ENCODE data around the gene MRPL16.

MRPL16 gene

DNA sequence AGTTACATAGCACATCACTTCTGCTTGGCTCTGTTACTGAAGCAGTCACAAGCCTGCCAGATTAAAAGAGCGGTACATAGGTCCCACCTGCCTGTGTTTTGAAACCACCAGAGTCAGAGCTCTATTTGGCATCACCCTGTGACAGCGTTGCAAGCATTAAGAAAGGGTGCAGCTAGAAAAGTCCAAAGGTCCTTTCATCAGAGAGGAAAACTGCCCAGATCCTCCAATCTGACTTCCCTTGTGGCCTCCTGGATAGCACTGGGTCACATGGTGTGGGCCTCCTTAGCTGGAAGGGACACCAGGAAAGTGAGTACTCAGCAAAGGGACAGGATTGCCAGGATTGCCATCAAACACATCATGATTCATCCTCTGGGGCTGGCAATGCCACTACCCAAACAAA is 32.5 kb downstream of the MRPL16 start:
- DNase-seq (ENCODE audit: low read depth, low spot score), result no peak
- H3K4me3 ChIP-seq (ENCODE audit: low read length), result no peak overlapping the region

DNA sequence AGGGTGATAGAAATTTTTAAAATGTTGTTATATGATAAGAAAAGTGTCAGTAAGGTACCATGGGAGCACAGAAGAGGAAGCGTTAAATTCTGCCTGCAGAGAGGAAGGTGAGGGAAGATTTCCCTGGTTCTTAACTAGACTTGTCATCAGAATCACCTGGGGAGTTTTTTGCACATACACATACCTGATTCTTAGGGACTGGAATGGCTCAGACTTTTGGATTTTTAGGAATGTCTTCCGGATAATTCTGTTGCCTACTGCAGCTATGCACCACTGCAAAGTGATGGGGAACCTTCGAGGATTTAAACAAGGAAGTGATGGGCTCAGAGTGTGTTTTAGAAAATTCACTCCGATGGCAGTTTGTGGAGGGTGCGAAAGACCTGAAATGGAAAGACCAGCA is 33.5 kb downstream of the MRPL16 start:
- H3K4me3 ChIP-seq (ENCODE audit: low read length), result no peak overlapping the region
- no peak for DNase-seq (ENCODE audit: low read depth, low spot score)

DNA sequence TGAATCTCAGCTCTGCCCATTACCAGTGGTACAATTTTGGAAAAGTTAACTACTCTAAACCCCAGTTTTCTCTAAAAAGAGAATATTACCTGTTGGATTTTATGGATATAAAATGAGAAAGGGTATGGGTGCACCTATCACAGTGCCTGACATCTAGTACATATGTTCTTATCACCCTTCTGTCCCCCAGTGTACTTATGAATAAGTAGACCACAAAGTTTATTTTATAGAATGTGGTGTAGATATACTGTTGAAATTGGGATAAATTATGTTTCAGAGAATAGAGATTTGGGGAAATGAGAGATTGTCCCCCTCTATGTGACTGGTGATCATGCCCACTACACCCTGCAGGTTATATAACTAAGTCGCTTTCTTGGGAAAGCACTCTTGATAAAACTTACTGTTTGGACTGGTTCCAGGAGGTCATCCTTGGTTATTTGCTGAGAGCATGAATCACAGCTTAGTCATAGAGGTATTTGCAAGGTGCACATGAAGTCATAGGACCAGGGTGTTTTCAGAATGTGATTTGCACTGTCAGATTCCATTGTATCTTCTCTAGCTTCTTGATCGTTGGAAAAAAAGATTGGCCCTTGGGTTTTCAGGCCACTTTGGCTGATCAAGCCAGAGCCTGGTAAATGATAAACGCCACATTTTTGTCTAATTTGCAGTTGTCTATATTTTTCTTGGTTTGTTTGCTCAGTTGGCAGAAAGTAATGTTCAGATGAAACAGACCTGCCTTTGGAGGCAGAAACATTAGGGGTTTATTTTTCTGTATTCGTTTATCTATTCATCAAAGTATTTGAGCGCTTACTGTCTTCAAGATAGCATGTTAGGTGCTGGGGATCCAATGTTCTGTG is 34.1 kb downstream of the MRPL16 start:
- no peak for DNase-seq (ENCODE audit: low read depth, low spot score)
- H3K4me3 ChIP-seq (ENCODE audit: low read length), result no peak overlapping the region

DNA sequence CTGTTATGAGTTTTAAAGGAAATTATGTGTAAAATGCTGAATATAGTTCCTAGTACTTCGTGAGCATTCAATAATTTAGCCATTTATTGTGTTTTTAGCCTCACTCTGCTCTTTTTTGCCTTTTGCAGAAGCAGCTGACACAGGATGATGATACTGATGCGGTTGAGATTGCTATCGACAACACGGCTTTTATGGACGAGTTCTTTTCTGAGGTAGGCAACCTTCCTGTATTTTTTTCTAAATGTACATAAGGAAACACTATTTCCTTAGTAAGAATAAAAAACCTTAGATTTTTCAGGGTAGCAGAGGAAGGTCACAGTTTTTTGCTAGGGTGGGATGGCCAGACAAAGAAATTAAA is 37.5 kb downstream of the MRPL16 start:
- no peak for DNase-seq (ENCODE audit: low read depth, low spot score)
- no peak overlapping the region for H3K4me3 ChIP-seq (ENCODE audit: low read length)

DNA sequence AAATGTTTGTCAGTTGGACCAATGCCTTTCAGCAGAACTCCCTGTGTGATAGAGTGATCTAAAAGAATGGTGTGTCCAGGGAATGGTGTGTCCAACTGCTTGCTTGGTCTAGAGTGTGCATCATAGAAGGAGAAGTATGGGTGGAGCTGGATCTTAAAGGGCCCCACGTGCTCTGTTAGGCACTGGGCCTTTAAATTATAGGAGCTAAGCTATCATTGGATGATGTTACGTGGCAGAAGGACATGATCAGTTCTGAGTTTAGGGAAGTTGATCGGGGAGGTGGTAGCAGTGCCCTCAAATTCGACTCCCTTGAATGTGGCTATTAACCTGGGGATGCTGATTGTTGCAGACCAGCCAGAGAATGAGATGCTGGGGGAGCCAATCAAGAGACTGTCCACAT is 39.0 kb downstream of the MRPL16 start:
- DNase-seq (ENCODE audit: low read depth, low spot score), result no peak
- no peak overlapping the region for H3K4me3 ChIP-seq (ENCODE audit: low read length)

DNA sequence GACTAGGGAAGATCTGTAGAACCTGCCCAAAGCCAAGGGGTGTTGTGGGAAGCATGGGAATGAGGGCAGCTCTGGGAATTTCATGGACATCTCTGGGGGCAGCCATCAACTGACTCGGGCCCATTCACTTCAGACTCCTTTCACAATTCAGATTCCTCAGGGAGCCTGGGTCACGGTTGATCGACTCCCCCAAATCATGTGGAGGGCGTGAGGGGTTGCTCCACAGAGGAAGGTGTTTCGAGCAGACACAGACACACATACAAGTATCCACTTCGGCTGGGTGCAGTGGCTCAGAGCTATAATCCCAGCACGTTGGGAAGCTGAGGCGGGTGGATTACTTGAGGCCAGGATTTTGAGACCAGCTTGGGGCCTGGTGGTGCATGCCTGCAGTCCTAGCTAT is 39.7 kb downstream of the MRPL16 start:
- no peak for DNase-seq (ENCODE audit: low read depth, low spot score)
- no peak overlapping the region for H3K4me3 ChIP-seq (ENCODE audit: low read length)

DNA sequence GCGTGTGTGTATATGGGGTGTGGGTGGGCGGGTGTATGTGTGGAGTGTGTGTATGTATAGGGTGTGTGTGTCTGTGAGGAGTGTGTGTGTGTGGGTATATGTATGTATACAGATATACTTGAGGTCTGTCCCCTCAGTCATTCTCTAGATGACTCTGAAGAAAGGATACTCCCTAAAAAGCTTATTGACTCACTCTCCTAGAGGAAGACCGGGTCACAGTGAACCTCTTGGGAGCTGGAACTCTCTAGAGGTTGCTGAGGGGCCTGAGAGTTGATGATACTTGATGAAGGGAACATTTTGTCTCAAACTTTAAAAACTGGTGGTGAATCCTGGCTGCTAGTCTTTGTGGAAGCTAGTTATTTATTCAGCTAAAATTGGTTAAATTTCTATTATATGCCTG is 40.3 kb downstream of the MRPL16 start:
- no peak for DNase-seq (ENCODE audit: low read depth, low spot score)
- no peak overlapping the region for H3K4me3 ChIP-seq (ENCODE audit: low read length)

DNA sequence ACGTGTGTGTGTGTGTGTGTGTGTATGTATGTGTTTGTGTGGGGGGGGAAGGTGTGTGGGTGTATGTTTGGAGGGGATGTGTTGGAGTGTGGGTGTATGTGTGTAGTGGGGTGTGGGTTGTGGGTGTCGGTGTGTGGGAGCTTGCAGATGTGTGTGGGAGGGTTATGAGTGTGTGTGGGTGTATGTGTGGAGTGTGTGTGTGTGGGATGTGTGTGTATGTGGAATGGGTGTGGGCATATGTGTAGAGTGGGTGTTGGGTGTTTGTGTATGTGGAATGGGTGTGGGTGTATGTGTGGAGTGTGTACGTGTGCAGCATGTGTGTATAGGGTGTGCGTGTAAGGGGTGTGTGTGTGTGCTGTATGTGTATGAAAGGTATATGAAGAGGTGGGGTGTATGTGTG is 40.8 kb downstream of the MRPL16 start:
- DNase-seq (ENCODE audit: low read depth, low spot score), result no peak
- H3K4me3 ChIP-seq (ENCODE audit: low read length), result no peak overlapping the region

DNA sequence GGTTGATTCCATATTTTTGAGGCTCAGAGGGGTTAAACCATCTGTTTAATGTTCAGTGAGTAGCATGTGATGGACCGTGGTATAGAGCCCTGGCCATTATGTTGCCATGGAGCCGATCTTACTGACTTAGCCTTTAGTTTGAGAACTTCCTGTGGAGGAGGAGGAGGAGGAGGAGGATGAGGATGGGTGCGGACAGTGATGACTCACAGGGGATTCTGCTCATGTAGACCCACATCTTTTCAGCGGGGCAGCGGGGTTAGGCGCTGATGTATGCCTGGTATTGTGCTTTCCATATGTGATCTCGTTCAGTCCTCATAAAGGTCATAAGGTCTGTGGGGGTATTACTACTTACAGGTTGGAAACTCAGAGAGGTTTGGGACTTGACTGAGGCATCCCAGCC is 41.5 kb downstream of the MRPL16 start:
- no peak overlapping the region for H3K4me3 ChIP-seq (ENCODE audit: low read length)
- DNase-seq (ENCODE audit: low read depth, low spot score), result no peak

DNA sequence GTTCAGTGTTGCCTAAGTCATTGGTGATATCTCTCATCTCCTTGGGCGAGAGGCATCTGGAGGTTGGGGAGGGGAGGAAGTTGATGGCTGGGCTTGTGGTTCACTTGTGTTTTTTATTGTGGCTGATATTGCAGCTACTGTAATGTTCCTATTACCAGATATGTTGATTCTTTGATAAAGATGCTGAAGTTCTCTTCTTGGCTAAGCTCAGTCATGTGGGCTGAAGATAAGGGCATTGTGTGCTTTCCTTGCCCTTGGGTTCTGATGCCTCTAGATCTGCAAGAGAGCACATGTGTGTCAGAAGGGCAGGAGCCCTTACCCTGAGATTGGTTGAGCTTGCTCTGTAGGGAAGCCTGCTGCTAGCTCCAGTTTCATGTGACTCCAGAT is 43.4 kb downstream of the MRPL16 start:
- peak; percentile 92 for DNase-seq (ENCODE audit: low read depth, low spot score)
- H3K4me3 ChIP-seq (ENCODE audit: low read length), result no peak overlapping the region

DNA sequence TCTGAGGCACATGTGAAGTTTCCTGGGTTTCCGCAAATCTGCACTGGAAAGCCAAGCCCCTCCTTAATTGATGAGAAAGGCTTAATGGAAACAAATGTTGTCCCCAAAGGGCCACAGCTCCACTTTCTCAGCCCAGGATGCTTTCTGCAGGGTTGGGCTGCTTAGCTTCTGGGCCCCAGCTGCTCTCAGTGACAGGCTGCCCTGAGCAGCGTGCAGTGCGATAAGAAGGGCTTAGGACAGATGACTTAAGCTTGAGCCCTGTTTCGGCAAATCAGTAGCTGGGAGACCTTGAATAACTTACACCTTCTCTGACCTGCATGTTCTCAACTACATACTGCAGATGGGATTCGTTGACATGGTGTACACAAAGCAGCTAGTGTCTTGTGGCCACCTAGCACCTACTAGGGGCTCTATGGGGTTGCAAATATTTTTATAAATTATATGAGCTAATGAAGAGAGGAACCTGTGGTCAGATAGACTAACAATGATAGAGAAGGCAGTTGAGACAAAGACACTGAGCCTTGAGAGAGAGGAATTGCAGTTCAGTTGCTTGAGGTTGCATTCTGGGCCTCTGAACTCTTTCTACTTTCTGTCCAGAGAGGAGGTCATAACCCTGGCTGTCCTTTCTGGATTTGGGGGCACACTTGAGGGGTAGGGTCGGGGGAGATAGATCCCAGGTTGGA is 43.9 kb downstream of the MRPL16 start:
- no peak overlapping the region for H3K4me3 ChIP-seq (ENCODE audit: low read length)
- no peak for DNase-seq (ENCODE audit: low read depth, low spot score)

DNA sequence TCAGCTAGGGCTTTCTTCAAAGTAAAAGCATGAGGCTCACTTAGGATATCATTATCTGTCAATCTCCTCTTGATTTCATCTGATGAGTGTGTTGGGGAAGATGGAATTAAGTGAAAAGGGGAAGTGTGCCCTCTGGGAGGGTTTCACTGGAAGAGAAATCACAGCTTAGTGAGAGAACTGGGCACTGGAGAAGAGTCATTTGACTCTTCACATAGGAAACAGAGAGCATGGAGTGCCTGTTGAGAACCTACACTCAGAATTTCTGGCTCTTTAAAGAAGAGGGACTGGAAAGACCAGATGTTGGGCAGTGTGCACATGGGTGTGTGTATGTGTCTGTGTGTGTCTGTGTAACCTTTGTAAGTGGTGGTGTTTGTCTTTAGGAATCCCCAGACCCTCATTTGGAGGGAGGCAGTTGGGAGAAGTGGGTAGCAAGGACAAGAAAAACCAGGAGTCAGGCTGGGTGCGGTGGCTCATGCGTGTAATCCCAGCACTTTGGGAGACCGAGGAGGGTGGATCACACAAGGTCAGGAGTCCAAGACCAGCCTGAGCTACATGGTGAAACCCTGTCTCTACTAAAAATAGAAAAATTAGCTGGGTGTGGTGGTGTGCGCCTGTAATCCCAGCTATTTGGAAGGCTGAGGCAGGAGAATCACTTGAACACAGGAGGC is 45.4 kb downstream of the MRPL16 start:
- H3K4me3 ChIP-seq (ENCODE audit: low read length), result no peak overlapping the region
- DNase-seq (ENCODE audit: low read depth, low spot score), result no peak

DNA sequence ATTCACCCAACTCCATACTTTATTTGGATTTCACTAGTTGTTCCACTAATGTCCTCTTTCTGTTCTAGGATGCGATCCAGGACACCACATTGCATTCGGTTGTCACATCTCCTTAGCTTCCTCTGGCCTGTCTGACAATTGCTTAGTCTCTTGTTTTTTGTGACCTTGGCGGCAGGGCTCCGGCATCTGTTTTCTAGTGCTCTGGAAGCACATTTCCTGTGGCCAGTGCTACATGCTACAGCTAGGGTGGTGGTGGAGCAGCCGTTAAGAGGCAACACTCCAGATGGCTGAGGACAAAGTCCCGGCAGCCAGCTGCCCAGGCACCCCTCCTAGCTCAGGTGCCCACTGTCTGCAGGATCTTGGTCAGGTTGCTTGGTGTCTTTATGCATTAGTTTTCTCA is 48.6 kb downstream of the MRPL16 start:
- DNase-seq (ENCODE audit: low read depth, low spot score), result no peak
- no peak overlapping the region for H3K4me3 ChIP-seq (ENCODE audit: low read length)

DNA sequence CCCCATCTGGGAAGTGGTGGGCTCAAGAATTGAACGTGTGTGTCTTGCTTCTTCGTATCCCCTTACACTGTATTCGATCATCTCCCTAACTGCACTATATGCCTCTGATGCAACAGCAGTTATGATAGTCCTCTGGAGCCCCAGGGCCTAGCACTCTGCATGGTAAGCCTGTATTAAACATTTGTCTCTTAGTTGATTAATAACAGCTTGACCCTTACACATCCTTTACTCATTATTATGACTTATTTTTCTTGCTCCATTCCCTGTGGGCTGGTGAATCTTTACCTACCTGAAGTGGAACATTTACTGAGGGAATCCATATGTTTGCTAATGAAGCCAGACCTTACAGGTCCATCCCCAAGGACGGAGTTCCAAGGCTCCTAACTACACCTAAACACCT is 49.8 kb downstream of the MRPL16 start:
- DNase-seq (ENCODE audit: low read depth, low spot score), result no peak
- no peak overlapping the region for H3K4me3 ChIP-seq (ENCODE audit: low read length)

DNA sequence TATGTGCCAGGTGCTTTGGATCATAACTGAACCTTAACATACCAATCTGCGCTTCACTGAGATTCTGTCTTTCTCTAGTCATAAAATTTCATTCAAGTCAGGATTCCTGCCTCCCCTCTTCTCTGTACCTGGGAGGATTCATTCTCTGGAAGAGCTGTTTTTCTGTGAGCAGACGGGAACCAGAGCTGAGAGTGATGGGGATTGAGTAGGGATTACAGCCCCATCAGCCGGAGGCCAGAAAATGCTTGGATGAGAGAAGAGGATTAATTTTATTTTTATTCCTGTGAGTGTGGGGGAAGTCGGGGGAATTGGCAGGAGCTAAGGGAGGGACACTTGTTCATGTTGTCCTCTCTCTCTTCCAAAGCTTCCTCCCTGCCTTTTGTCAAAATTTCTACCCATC is 50.7 kb downstream of the MRPL16 start:
- no peak overlapping the region for H3K4me3 ChIP-seq (ENCODE audit: low read length)
- no peak for DNase-seq (ENCODE audit: low read depth, low spot score)

DNA sequence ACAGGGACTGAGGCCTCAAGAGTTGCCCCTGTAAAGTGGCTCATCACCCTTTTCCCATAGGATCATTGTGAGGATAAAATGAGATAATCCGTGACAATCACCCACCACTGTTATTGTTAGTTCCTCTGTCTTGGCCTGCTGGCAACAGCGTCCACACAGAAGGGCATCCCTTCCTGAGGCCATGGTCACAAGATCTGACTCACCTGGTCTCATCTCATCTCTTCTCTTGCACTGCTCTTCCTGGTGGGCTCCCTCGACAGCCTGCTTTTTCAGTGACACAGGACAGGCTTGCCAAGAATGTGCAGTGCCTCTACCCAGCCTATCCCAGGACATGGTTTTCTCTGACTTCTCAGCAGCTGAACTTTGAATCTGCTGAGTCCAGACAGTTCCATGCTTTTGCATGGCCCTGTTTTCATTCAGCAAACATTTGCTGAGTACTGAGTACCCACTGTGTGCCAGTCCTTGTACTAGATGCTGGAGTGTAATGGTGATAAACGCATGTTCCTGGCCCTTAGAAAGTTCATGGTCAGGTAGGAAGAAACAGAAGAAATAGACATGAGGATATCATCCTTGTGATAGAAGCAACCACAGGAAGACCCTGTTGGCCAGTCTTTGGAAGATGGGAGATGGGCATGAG is 52.1 kb downstream of the MRPL16 start:
- DNase-seq (ENCODE audit: low read depth, low spot score), result no peak
- H3K4me3 ChIP-seq (ENCODE audit: low read length), result no peak overlapping the region

DNA sequence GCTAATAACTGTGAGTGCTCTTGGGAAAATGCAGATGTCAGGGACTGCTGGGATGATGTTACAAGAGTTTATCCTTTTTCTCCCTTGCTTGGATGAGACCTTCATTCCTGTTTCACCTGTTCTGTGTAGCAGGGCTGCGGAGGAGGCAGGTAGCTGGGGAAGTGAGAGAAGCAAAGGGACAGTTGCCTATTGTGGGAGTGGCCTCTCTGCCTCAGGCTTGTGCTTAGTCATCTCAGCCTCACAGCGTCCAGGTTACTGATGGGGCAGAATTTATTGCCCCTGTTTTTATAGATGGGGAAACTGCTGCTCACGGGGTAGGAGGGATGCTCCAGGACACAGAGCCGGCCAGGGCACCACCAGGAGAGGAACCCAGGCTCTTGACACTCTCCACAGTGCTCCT is 53.7 kb downstream of the MRPL16 start:
- no peak for DNase-seq (ENCODE audit: low read depth, low spot score)
- no peak overlapping the region for H3K4me3 ChIP-seq (ENCODE audit: low read length)

DNA sequence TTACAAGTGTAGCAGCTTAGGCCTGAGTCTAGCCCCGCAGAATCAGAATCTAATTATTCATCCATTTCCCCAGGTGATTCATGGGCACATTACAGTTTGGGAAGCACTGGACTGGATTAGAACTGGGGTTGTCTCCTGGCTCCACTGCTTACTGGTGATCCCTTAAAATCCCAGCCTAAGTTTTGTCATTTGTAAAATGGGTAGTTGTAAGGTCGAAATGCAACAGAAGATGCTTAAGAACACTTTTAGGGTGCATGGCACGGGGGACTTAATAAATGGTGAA is 54.1 kb downstream of the MRPL16 start:
- no peak overlapping the region for H3K4me3 ChIP-seq (ENCODE audit: low read length)
- no peak for DNase-seq (ENCODE audit: low read depth, low spot score)
